NCI-H524 treated with DMSO at 0.1 percent for 48 hours (cell line): ENCODE results near the gene MED20.
A peak's percentile ranks its signal among the peaks of the same experiment; 100 is the strongest.
"Not testable (repeated sequence)": the region's sequence is repeated elsewhere in the genome, so short reads cannot be mapped to it uniquely, and the experiment has no call there.

ENCODE experiments used
- DNase-seq: peaks from one replicate; lab custom pipeline; 2025; lab: John Stamatoyannopoulos, UW

MED20 gene, protein sequence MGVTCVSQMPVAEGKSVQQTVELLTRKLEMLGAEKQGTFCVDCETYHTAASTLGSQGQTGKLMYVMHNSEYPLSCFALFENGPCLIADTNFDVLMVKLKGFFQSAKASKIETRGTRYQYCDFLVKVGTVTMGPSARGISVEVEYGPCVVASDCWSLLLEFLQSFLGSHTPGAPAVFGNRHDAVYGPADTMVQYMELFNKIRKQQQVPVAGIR

DNA sequence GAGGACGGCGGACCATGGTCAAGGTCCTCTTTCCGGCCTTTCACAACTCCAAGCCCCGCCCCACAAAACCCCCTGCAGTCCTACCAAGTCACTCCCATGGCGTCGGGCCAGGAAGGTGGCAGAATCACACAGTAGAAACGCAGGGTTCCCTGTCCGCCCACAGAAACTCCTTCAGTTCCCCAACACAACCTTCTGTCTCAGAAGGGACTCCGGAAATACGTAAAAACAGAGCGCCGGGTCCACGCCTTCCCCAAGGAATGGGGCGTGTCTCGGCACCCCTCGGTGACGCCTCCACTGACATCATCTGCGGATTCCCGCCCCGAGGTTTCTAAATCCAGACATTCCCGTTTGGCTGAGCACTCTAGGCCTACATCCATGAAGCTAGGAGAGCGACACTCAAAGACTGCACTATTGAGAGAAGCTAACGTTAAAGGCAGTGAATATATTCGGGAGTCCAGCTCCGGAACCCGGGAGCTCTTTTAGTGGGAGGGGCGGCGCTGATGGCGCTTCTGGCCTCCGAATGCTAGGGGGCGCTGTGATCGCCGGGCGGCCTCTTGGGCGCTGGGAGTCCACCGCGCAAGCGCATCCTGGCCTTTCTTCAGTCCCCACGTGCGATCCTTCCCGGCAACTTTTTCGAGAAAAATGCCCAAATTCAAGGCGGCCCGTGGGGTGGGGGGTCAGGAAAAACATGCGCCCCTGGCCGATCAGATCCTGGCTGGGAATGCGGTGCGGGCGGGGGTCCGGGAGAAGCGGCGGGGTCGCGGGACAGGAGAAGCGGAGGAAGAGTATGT, at the start of gene MED20, which contains the start of gene BYSL:
Gene MED20 (minus strand): TSS at position 219 of the 791 bp plus-strand sequence. CDS start 121 bp downstream, at position 98.
Gene BYSL (plus strand): TSS at position 579 of the 791 bp plus-strand sequence. CDS start 64 bp downstream, at position 643.
- DNase-seq: peak; percentile 59

GRCh38 chr6:41970436-41970846, 49.5 kb upstream of the MED20 start:
- no peak for DNase-seq

- no peak for DNase-seq
Measured at GRCh38 chr6:41967312-41968287, 46.7 kb upstream of the MED20 start.

GRCh38 chr6:41966961-41967311, 46.0 kb upstream of the MED20 start:
- DNase-seq: no peak

- DNase-seq: no peak
Measured at GRCh38 chr6:41966214-41966920, 45.4 kb upstream of the MED20 start.

- DNase-seq: no peak
Measured at GRCh38 chr6:41965429-41966213, 44.7 kb upstream of the MED20 start.

- no peak for DNase-seq
Measured at GRCh38 chr6:41964201-41964887, 43.4 kb upstream of the MED20 start.

- no peak for DNase-seq
Measured at GRCh38 chr6:41963371-41963770, 42.4 kb upstream of the MED20 start.

DNA sequence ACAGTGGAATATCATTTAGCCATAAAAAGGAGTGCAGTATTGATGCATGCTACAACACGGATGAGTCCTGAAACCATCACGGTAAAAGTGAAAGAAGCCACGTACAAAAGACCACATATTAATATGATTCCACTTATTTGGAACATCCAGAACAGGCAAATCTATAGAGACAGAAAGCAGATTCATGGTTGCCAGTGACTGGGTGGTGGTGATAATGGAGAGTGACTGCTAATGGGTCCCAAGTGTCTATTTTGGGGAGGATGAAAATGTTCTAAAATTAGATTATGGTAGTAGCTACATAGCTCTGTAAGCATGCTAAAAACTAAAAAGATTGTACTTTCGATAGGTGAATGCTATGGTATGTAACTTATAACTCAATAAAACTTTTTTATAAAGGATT, 39.1 kb upstream of the MED20 start:
- no peak for DNase-seq

DNA sequence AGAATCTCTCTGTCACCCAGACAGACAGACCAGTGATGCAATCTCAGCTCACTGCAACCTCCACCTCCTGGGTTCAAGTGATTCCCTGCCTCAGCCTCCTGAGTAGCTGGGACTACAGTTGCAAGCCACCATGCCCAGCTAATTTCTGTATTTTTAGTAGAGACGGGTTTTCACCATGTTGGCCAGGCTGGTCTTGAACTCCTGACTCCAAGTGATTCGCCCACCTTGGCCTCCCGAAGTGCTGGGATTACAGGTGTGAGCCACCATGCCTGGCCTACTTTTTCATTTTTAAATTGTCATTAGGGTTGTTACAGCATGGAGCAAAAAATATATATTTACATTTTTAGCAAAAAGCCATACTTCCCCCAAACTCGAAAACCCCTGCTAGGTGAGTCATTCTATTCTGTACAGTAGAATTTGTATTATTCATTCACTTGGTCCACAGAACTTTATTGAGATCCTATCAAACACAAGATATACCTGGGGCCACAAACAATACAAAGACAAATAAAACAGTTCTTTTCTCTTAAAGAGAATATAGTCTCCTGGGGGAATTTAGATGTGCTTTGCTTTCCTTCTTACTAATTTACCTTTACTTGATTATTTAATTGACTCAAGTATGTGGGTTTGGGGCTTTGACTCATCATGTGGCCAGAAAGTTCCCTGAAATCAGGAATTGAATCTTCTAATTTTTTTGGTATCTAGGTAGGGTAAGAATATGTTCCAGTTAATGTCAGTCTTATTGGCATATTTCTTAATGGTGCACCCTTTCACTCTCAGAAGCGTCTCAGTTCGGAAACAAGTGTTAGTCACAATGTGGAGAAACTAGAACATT, 37.3 kb upstream of the MED20 start:
- no peak for DNase-seq

- no peak for DNase-seq
Measured at GRCh38 chr6:41957117-41957516, 36.2 kb upstream of the MED20 start.

GRCh38 chr6:41955412-41955811, 34.5 kb upstream of the MED20 start:
- no peak for DNase-seq

GRCh38 chr6:41954668-41955067, 33.7 kb upstream of the MED20 start:
- no peak for DNase-seq

DNA sequence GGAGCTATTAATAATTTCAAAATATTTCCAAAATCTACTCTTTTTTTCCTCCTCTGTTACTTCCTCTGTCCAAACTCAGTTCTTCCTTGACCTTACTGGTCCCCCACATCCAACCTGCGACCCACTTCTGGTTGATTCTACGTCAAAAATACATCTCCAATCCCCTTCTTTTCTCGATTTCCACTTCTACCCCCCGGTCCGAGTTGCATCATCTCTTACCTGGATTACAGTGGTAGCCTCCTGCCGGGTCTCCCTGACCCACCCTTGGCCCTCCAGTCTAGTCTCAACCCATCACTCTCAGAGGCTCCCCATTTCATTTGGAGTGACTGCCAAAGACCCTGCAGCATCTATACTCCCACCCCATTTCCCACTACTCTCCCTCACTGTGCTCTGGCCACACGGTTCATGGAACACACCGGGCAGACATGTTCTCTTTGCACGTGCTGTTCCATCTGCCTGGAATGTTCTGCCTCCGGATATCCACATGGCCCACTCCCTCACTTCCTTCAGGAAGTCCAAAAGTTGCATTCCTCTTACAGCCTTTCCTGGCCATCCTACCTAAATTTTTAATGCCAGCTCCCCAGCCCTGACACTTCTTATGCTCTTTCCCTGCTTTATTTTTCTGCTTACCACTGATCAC, 26.8 kb upstream of the MED20 start:
- no peak for DNase-seq

DNA sequence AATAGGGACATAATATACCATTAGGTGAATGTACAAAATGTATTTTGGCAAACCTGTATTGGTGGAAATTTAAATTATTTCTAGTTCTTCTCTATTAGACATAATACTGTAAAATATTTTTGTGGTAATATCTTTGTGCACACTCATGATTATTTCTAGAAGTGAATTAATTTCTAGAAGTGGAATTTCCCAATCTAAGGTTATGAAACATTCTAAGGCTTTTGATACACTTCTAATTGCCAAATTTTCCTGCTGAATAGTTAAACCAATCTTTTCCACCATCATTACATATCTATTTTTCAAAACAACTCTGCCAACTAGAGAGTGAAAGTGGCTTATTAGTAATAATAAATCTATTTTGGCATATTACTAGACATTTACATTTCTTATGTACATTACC, 22.5 kb upstream of the MED20 start:
- DNase-seq: no peak

GRCh38 chr6:41942882-41943281, 21.9 kb upstream of the MED20 start:
- not testable (repeated sequence) for DNase-seq

- DNase-seq: no peak
Measured at GRCh38 chr6:41942067-41942851, 21.3 kb upstream of the MED20 start.
